T-helper 2 cell treated with Interferon-gamma antibody and Interleukin-4, amounts not matched to agents 5 μg/mL and 100 μg/mL, for 36 hours (primary cell): ENCODE measurements around the gene IQCH.
"Not testable (repeated sequence)": the region's sequence is repeated elsewhere in the genome, so short reads cannot be mapped to it uniquely, and the experiment has no call there.

Experiments used
- DNase-seq: peaks from one replicate; pipeline ENCODE4 v3.0.0; 2021; ENCODE audit warnings: low spot score
- H3K27ac Mint-ChIP-seq: one replicate; pipeline ENCODE4 v1.8.0; 2021; ENCODE audit warnings: mild to moderate bottlenecking, mixed read lengths
- H3K27me3 Mint-ChIP-seq: one replicate; pipeline ENCODE4 v1.8.0; 2021; ENCODE audit warnings: low read depth, mixed read lengths
- H3K36me3 Mint-ChIP-seq: one replicate; pipeline ENCODE4 v1.8.0; 2021; ENCODE audit warnings: low read depth, mixed read lengths
- H3K4me1 Mint-ChIP-seq: one replicate; pipeline ENCODE4 v1.8.0; 2021; ENCODE audit warnings: low read depth, mixed read lengths
- H3K4me3 Mint-ChIP-seq: one replicate; pipeline ENCODE4 v1.8.0; 2022; ENCODE audit warnings: mild to moderate bottlenecking, moderate library complexity, mixed read lengths
- H3K9me3 Mint-ChIP-seq: one replicate; pipeline ENCODE4 v1.8.0; 2021; ENCODE audit warnings: mixed read lengths

Gene IQCH

DNA sequence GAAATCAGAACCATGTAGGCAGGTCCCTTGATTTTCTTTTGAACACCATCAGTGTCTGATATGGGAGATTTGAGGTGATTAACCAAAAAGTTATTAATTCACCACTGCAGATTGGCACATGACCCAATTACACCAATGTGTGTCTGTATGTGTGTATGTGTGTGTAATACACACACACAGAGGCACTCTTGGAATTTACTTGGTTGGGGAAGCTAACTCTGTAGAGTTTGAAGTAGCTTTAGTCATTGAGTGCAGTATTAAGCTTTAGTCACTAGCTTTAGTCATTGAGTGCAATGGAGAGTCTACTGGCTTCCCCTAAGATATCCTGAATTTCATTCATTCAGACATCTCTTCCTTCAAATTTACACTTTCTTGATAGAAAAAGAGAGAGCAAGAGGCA is 156.9 kb downstream of the IQCH start:
- Mint-ChIP-seq H3K9me3 (no peaks in the 10 kb centered on the region), H3K27me3 (peaks cover 5% of the 10 kb centered on the region), H3K27ac (no peak overlapping the region), H3K4me3 (no peak overlapping the region), H3K4me1 (peaks cover 1% of the 10 kb centered on the region), H3K36me3 (no peaks in the 10 kb centered on the region)
- DNase-seq: no peak

DNA sequence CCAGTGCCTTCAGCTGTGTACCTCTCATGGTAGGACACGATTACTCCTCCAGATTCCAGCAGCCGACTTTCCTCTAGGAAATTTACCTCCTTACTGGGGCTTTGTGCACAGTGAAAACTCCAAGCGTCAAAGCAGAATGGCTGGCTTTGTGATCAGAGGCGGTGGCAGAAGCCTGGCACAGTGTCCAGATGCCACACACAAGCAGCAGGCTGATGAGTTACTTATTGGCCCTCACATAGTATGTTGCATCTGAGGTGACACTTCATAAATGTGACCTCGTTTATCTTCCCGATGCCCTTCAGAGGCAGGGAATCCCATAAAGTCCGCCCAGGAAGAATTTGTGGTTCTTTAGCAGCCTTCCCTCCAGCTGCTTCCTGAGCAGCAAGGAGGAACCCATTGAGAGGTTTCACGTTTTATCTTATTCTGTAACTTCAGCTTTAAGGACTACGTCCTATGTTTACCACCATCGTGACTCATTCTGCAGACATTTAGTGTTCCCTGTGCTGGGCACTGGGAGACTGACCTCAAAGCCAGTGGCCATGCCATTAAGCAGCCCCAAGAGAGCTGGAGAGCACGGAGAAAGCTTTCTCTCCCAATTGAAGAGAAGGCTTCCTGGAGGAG is 159.3 kb downstream of the IQCH start:
- Mint-ChIP-seq H3K27me3 (no peaks in the 10 kb centered on the region), H3K9me3 (no peaks in the 10 kb centered on the region), H3K36me3 (no peaks in the 10 kb centered on the region), H3K27ac (no peak overlapping the region), H3K4me1 (peaks cover 1% of the 10 kb centered on the region), H3K4me3 (no peak overlapping the region)
- DNase-seq: no peak

DNA sequence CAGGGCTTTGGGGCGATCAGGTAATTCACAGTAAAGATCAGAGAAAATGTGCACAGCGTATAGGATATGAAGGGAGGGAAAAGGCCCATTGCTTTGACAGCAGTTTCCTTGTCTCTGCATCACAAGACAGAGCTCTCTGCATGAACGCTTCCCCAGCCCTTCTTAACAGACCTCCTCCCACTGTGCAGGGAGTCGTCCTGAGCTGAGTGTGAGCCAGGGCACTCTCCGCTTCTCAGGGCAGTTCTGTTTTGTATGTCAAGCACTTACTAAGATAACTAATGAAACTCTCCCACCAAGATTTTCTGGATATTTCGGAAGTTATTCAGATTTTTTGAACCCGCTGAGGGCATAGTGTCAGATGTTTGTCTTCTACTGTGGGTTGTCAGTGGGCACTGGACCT is 160.6 kb downstream of the IQCH start:
- H3K27me3 Mint-ChIP-seq: no peaks in the 10 kb centered on the region
- H3K9me3 Mint-ChIP-seq: no peaks in the 10 kb centered on the region
- H3K4me3 Mint-ChIP-seq: no peak overlapping the region
- no peaks in the 10 kb centered on the region for H3K36me3 Mint-ChIP-seq
- peaks cover 1% of the 10 kb centered on the region for H3K4me1 Mint-ChIP-seq
- no peak overlapping the region for H3K27ac Mint-ChIP-seq
- no peak for DNase-seq

DNA sequence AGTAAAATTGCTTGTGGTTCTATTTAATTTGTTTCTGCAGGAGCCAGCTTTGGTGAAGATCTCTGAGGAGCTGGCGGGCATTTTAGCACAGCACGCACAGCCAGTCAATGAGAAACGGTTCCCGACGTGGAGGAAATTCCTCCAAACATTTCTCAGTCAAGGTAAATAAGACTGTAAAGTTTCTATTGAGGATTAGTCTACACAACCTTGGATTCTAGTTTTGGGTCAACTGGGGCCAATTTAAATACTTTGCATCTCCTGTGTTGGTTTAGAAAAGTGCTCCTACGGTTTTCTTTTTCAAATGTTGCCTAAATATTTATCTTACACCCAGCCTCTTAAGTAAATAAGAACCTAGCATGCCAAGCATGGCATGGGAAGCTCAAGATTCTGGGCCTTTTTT is 162.3 kb downstream of the IQCH start:
- Mint-ChIP-seq H3K9me3 (no peaks in the 10 kb centered on the region), H3K27me3 (no peaks in the 10 kb centered on the region), H3K4me1 (peaks cover 1% of the 10 kb centered on the region), H3K27ac (no peak overlapping the region), H3K4me3 (no peak overlapping the region), H3K36me3 (no peaks in the 10 kb centered on the region)
- DNase-seq: no peak

DNA sequence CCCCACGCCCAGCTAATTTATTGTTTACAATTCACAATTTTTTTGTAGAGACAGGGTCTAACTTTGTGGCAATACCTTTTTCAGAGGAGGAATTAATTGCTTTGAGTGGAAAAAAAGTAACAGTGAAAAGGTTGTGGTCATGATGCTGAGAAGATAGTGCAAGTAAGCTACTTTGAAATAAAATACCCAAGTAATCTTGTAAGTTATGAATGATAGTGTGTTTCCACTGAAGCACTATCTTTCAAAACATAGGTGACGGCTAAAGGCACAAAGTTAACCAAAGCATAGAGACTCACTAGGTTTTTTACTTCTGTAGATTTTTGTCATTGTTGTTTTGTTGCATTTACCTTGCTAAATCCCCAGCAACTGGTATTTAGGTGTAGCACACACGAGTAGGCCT is 165.1 kb downstream of the IQCH start:
- Mint-ChIP-seq H3K27ac (no peak overlapping the region), H3K9me3 (no peaks in the 10 kb centered on the region), H3K27me3 (no peaks in the 10 kb centered on the region), H3K36me3 (no peaks in the 10 kb centered on the region), H3K4me1 (no peaks in the 10 kb centered on the region), H3K4me3 (no peak overlapping the region)
- no peak for DNase-seq

DNA sequence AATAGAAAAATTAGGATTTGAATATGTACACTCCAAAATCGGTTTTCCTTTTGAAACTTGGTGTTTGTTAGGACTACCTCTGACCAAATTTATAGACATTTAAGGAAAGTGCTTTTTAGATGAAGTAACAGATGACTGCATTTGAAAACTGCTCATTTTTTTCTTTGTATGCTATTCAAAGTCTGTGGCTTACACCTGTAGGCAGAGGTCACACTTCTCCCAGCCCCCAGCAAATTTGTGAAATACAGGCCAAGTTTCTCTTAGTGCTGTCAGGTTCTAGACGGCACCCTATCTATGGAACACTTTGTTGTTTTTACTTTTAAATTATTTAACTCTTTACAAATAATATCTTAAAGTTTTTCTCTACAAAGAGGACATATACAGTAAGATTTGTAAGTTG is 165.6 kb downstream of the IQCH start:
- Mint-ChIP-seq H3K4me3 (no peak overlapping the region), H3K9me3 (no peaks in the 10 kb centered on the region), H3K36me3 (no peaks in the 10 kb centered on the region), H3K4me1 (no peaks in the 10 kb centered on the region), H3K27ac (no peak overlapping the region), H3K27me3 (no peaks in the 10 kb centered on the region)
- no peak for DNase-seq

DNA sequence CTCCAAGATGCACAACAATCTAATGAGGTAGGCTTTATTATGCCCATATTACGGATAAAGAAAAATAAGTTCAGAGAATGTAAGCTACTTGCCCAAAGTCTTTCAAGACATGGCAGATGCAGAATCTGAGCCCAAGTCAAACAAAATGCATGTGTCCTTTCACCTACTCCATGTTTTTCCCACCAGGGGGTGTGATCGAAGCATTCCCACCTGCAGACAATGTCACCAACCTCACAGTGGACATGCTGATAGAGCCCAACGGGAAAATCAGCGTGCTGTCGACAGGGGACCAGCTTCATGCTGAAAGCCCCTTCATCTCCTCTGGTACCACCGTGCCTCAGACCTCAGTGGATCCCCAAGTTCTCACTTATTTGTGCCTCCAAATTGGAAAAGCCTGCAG is 166.5 kb downstream of the IQCH start:
- Mint-ChIP-seq H3K4me3 (no peak overlapping the region), H3K36me3 (no peaks in the 10 kb centered on the region), H3K27ac (no peak overlapping the region), H3K27me3 (no peaks in the 10 kb centered on the region), H3K9me3 (no peaks in the 10 kb centered on the region), H3K4me1 (no peaks in the 10 kb centered on the region)
- DNase-seq: no peak

DNA sequence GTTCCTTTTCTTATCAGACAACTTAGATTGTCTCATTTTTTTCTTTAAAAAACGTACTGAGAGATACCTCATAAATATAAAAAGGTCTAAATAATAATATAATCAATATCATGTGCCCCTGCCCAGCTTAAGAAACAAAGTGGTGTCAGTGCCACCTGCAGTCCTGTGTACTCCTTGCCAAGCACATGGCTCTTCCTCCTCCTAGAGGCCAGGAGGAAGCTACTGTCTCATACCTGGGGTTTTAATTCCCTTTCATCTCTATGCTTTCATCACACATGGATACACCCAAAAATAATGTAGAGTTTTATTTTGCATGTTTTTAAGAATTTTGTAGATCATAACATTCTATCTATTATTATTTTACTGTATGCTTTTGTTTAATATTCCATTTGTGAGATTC is 167.7 kb downstream of the IQCH start:
- DNase-seq: no peak
- H3K4me3 Mint-ChIP-seq: no peak overlapping the region
- no peaks in the 10 kb centered on the region for H3K9me3 Mint-ChIP-seq
- no peak overlapping the region for H3K27ac Mint-ChIP-seq
- H3K36me3 Mint-ChIP-seq: no peaks in the 10 kb centered on the region
- H3K27me3 Mint-ChIP-seq: no peaks in the 10 kb centered on the region
- no peaks in the 10 kb centered on the region for H3K4me1 Mint-ChIP-seq

DNA sequence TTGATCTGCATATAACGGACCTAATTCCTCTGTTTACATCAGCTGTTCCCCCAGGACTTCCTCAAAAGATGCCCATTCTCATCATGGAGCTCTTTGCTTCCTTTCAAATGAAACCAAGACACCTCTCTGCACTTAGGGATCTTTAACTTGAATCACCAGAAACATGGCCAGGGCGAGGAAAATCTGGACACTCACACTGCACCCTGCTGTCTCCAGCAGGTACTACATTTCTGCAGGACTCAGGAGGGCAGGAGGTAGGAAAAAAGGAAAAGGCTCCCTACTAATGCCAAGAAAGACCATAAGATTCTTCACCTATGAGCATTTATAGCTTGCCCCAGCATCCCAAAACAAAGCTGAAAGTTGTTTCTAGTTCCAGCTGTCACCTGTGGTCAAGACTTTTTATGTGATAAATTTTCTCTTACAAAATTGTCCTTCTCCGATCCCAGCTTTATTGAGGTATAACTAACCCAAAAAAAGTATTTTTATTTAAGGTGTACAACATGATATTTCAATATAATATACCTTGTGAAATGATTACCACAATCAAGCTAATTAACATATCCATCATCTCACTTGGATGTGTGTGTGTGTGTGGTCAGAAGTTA is 179.0 kb downstream of the IQCH start:
- Mint-ChIP-seq H3K4me1 (no peaks in the 10 kb centered on the region), H3K9me3 (no peaks in the 10 kb centered on the region), H3K4me3 (no peak overlapping the region), H3K27ac (no peak overlapping the region), H3K36me3 (no peaks in the 10 kb centered on the region), H3K27me3 (peaks cover 3% of the 10 kb centered on the region)
- no peak for DNase-seq

DNA sequence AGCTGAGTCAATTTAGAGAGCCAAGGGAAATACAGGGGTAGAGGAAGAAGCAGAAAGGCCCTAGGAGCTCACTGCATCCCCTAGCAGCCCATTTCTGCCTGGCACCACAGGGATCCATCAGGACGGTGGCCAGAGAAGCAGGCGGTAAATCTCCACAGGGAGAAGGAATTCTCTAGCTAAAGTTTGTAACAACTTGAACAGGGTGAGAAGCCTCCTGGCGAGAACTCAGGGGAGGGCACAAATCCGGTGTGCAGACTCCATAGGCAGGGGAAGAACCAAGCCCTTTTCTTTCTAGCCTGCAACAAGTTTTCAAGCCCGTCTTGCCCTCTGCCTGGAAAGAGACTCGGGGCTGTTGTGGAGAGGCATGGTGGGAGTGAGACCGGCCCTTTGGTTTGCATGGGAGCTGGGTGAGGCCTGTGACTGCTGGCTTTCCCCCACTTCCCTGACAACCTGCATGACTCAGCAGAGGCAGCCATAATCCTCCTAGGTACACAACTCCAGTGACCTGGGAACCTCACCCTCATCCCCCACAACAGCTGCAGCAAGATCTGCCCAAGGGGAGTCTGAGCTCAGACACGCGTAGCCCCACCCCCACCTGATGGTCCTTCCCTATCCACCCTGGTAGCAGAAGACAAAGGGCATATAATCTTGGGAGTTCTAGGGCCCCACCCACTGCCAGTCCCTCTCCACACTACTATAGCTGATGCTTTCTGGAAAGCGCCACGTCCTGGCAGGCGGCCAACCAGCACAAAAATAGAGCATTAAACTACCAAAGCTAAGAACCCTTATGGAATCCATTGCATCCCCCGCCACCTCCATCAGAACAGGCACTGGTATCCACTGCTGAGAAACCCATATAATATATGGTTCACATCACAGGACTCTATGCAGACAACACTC is 182.0 kb downstream of the IQCH start:
- DNase-seq, H3K27ac Mint-ChIP-seq: not testable (repeated sequence)
- peaks cover 10% of the 10 kb centered on the region for H3K27me3 Mint-ChIP-seq

DNA sequence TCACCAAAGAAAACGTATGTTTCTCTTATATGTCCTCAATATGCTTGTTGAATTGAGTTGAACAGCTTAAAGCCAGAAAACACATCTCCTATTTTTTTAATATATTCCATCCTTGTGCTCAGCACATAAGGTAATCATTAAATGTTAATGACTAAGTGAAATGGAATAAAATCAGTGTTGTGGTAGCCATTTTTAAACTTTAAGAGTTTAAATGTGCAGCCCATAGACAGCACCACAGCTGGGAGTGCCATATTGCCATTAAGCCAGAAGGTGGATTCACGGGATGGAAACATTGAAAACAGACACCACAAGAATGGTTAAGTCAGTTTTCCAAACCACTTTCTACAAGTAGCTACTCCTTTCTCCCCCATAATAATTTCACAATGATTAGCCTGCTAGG is 189.5 kb downstream of the IQCH start:
- Mint-ChIP-seq H3K9me3 (no peaks in the 10 kb centered on the region), H3K36me3 (no peaks in the 10 kb centered on the region), H3K27me3 (peaks cover 6% of the 10 kb centered on the region), H3K27ac (no peak overlapping the region), H3K4me1 (no peaks in the 10 kb centered on the region), H3K4me3 (no peak overlapping the region)
- DNase-seq: no peak

More for the DNA sequence above, 182.0 kb downstream of the IQCH start:
- not testable (repeated sequence) for H3K36me3 Mint-ChIP-seq, H3K9me3 Mint-ChIP-seq, H3K4me3 Mint-ChIP-seq, H3K4me1 Mint-ChIP-seq

DNA sequence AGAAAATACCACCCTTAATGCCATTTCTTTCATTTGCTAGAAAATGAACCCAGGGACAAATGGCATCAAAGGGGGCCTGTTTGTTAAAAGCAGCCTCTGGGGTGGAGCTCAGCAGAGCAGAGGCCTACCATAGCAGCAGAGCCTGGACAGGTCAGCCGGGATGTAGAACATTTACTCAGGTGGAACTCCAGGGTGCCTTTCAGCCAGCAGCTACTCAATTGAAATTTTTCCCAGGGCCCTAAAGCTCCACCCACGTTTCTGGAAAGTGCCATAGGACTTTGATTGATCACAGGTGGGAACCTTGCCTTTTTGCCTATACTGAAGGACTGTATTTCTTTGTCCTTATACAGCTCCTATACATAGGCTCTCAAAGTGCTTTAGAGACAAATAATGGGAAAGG is 191.9 kb downstream of the IQCH start:
- Mint-ChIP-seq H3K4me1 (no peaks in the 10 kb centered on the region), H3K27me3 (peaks cover 2% of the 10 kb centered on the region), H3K27ac (no peak overlapping the region), H3K36me3 (no peaks in the 10 kb centered on the region), H3K4me3 (no peak overlapping the region), H3K9me3 (no peaks in the 10 kb centered on the region)
- DNase-seq: no peak

DNA sequence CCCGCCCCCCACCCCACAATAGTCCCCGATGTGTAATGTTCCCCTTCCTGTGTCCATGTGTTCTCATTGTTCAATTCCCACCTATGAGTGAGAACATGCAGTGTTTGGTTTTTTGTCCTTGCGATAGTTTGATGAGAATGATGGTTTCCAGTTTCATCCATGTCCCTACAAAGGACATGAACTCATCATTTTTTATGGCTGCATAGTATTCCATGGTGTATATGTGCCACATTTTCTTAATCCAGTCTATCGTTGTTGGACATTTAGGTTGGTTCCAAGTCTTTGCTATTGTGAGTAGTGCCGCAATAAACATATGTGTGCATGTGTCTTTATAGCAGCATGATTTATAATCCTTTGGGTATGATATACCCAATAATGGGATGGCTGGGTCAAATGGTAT is 193.8 kb downstream of the IQCH start:
- H3K9me3 Mint-ChIP-seq, H3K27ac Mint-ChIP-seq, H3K27me3 Mint-ChIP-seq, H3K4me3 Mint-ChIP-seq, H3K4me1 Mint-ChIP-seq, DNase-seq, H3K36me3 Mint-ChIP-seq: not testable (repeated sequence)

DNA sequence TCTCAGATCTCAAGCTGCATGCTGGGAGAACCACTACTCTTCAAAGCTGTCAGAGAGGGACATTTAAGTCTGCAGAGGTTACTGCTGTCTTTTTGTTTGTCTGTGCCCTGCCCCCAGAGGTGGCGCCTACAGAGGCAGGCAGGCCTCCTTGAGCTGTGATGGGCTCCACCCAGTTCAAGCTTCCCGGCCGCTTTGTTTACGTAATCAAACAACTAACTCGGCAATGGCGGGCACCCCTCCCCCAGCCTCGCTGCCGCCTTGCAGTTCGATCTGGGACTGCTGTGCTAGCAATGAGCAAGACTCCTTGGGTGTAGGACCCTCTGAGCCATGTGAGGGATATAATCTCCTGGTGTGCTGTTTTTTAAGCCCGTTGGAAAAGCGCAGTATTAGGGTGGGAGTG is 199.1 kb downstream of the IQCH start:
- H3K9me3 Mint-ChIP-seq, H3K27ac Mint-ChIP-seq, H3K4me1 Mint-ChIP-seq: not testable (repeated sequence)

More for the DNA sequence above, 199.1 kb downstream of the IQCH start:
- peaks cover 14% of the 10 kb centered on the region for H3K27me3 Mint-ChIP-seq
- not testable (repeated sequence) for DNase-seq, H3K36me3 Mint-ChIP-seq, H3K4me3 Mint-ChIP-seq
